Uterus (tissue), 2 donors: Measurements from ENCODE around the gene COL27A1.

Experiments
- POLR2A ChIP-seq, 2 donors: fragments of 450-650 bp; IDR thresholded peaks; one replicate each; pipeline ENCODE4 v1.6.1; 2016; ENCODE audit warnings: antibody characterized with exemption in 2 of 2, mild to moderate bottlenecking in 1 of 2, moderate library complexity in 1 of 2
- TF ChIP-seq, protein P1 (sequence below), 4 experiments: fragments of 200-600 bp in 2 of 4; fragments of 450-650 bp in 2 of 4; sonication (generic) in 2 of 4; IDR thresholded peaks; one replicate each; pipeline ENCODE4 v1.5.1; 2016 to 2019; ENCODE audit warnings: antibody characterized with exemption in 4 of 4, mild to moderate bottlenecking in 2 of 4, moderate library complexity in 1 of 4

DNA sequence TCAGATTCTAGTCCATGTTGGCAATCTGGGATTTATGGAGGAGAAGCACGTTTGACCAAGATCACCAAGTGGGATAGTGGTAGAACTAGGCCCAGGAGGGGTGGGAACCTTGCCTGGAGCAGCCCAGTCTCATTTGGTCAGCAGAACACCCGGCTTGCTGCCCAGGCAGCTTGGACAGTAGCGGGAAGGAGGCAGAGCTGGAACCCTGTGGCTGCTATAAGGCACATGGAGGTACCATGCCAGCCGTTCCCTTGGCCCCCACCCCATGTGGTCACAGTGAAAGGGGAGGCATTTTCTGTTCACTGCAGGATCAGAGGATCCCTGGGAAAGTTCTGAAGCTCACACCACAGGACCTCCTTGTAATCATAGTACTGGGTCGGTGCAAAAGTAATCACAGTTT is 92.2 kb downstream of the COL27A1 start:
- TF ChIP-seq, protein P1, sequence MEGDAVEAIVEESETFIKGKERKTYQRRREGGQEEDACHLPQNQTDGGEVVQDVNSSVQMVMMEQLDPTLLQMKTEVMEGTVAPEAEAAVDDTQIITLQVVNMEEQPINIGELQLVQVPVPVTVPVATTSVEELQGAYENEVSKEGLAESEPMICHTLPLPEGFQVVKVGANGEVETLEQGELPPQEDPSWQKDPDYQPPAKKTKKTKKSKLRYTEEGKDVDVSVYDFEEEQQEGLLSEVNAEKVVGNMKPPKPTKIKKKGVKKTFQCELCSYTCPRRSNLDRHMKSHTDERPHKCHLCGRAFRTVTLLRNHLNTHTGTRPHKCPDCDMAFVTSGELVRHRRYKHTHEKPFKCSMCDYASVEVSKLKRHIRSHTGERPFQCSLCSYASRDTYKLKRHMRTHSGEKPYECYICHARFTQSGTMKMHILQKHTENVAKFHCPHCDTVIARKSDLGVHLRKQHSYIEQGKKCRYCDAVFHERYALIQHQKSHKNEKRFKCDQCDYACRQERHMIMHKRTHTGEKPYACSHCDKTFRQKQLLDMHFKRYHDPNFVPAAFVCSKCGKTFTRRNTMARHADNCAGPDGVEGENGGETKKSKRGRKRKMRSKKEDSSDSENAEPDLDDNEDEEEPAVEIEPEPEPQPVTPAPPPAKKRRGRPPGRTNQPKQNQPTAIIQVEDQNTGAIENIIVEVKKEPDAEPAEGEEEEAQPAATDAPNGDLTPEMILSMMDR (IDR thresholded peaks at IDR 0.05) = no peak
- no peak for TF ChIP-seq POLR2A (IDR thresholded peaks at IDR 0.05)
